Ovary (tissue), 3 donors: ENCODE data around the gene METTL18.

Experiments used
- CTCF ChIP-seq, 3 donors: fragments of 450-650 bp in 2 of 3; fragments of 200-600 bp in 1 of 3; IDR thresholded peaks; one replicate each; pipeline versions ENCODE4 v1.5.1 to v1.8.0; 2016 to 2022; ENCODE audit warnings: antibody characterized with exemption in 3 of 3, mild to moderate bottlenecking in 1 of 3
- EP300 ChIP-seq: sonication (generic); formaldehyde crosslinking; IDR thresholded peaks from one replicate; pipeline ENCODE4 v1.6.1; 2017; ENCODE audit warnings: antibody characterized with exemption
- POLR2A ChIP-seq: fragments of 450-650 bp; IDR thresholded peaks from one replicate; pipeline ENCODE4 v1.6.1; 2017; ENCODE audit warnings: antibody characterized with exemption, mild to moderate bottlenecking, moderate library complexity
- donor health status: DM: no; HTN: no; CAD: no.

- no peak for TF ChIP-seq POLR2A
- no peak for TF ChIP-seq CTCF (IDR thresholded peaks at IDR 0.05)
- TF ChIP-seq EP300: no peak
Measured at GRCh38 chr1:169795687-169796086, 980 bp upstream of the METTL18 start.
